ENCODE results near the gene EFCAB9. TPM values are rescaled to one million over a fixed set of nuclear protein-coding genes. Genes with fewer than 3 reads are reported as not detected.

Gene EFCAB9
- total RNA-seq, 2 experiments from 2014 or later, result not detected

- DNase-seq, result no peak
- ChIA-PET CTCF (no interaction called here), POLR2A (no interaction called here)
- Mint-ChIP-seq H3K4me3 (no peak overlapping the region), H3K4me1 (peaks cover 42% of the 10 kb centered on the region), H3K27ac (no peak overlapping the region), H3K27me3 (no peaks in the 10 kb centered on the region), H3K36me3 (ENCODE audit: low read depth) (peaks cover 8% of the 10 kb centered on the region), H3K9me3 (ENCODE audit: low read depth) (peaks cover 2% of the 10 kb centered on the region)
- no peak for ATAC-seq
- intact Hi-C loops (cut with DNase I, micrococcal nuclease), result no loop called here
These were observed 44.4 kb downstream of the EFCAB9 start for GRCh38 chr5:172238334-172238733.

- no peaks in the 10 kb centered on the region for H3K27me3 Mint-ChIP-seq
- H3K27ac Mint-ChIP-seq, result no peak overlapping the region
- ChIA-PET CTCF (no interaction called here), POLR2A (no interaction called here)
- peaks cover 9% of the 10 kb centered on the region for H3K36me3 Mint-ChIP-seq (ENCODE audit: low read depth)
- ATAC-seq (peak; percentile 47), DNase-seq (peak; percentile 48)
- intact Hi-C loops (cut with DNase I, micrococcal nuclease), result no loop called here
- peaks cover 22% of the 10 kb centered on the region for H3K4me1 Mint-ChIP-seq
- H3K4me3 Mint-ChIP-seq, result no peak overlapping the region
- H3K9me3 Mint-ChIP-seq (ENCODE audit: low read depth), result peaks cover 2% of the 10 kb centered on the region
These were observed 49.3 kb downstream of the EFCAB9 start for GRCh38 chr5:172243302-172243701.

- Mint-ChIP-seq H3K4me1 (peaks cover 11% of the 10 kb centered on the region), H3K4me3 (no peak overlapping the region), H3K9me3 (ENCODE audit: low read depth) (peaks cover 3% of the 10 kb centered on the region), H3K27me3 (no peaks in the 10 kb centered on the region), H3K27ac (no peak overlapping the region), H3K36me3 (ENCODE audit: low read depth) (peaks cover 17% of the 10 kb centered on the region)
- ChIA-PET CTCF (no interaction called here), POLR2A (interaction anchor here (0.6 kb wide), 1 partner anchor 21 kb away, joined by 4 read pairs; no protein-coding TSS in a partner anchor)
- ATAC-seq (no peak), DNase-seq (no peak)
- intact Hi-C loops (cut with DNase I, micrococcal nuclease), result no loop called here
These were observed 51.1 kb downstream of the EFCAB9 start for GRCh38 chr5:172245046-172245445.

- Mint-ChIP-seq H3K4me3 (no peak overlapping the region), H3K36me3 (ENCODE audit: low read depth) (peaks cover 23% of the 10 kb centered on the region), H3K27me3 (no peaks in the 10 kb centered on the region), H3K9me3 (ENCODE audit: low read depth) (peaks cover 7% of the 10 kb centered on the region), H3K4me1 (peaks cover 11% of the 10 kb centered on the region), H3K27ac (no peak overlapping the region)
- intact Hi-C loops (cut with DNase I, micrococcal nuclease), result no loop called here
- POLR2A ChIA-PET, result interaction anchor here (0.6 kb wide), 1 partner anchor 21 kb away, joined by 4 read pairs; no protein-coding TSS in a partner anchor
- DNase-seq, result no peak
- ATAC-seq, result no peak
- CTCF ChIA-PET, result no interaction called here
These were observed 51.7 kb downstream of the EFCAB9 start for GRCh38 chr5:172245703-172246125.

GRCh38 chr5:172248637-172249036 lies 54.7 kb downstream of the EFCAB9 start:
- no peak overlapping the region for H3K27ac Mint-ChIP-seq

GRCh38 chr5:172251419-172251818 lies 57.4 kb downstream of the EFCAB9 start:
- H3K4me3 Mint-ChIP-seq, result no peak overlapping the region
- no peak overlapping the region for H3K27ac Mint-ChIP-seq
- intact Hi-C loops (cut with DNase I, micrococcal nuclease), result no loop called here
- DNase-seq, result no peak
- H3K4me1 Mint-ChIP-seq, result peaks cover 3% of the 10 kb centered on the region
- peaks cover 26% of the 10 kb centered on the region for H3K9me3 Mint-ChIP-seq (ENCODE audit: low read depth)
- ATAC-seq, result no peak
- peaks cover 37% of the 10 kb centered on the region for H3K36me3 Mint-ChIP-seq (ENCODE audit: low read depth)
- ChIA-PET CTCF (interaction anchor here (0.6 kb wide), 1 partner anchor 41 kb away, joined by 3 read pairs; no protein-coding TSS in a partner anchor), POLR2A (no interaction called here)
- H3K27me3 Mint-ChIP-seq, result no peaks in the 10 kb centered on the region

More at GRCh38 chr5:172248637-172249036, 54.7 kb downstream of the EFCAB9 start:
- intact Hi-C loops (cut with DNase I, micrococcal nuclease), result no loop called here
- no peaks in the 10 kb centered on the region for H3K27me3 Mint-ChIP-seq
- ChIA-PET POLR2A (no interaction called here), CTCF (no interaction called here)
- no peak overlapping the region for H3K4me3 Mint-ChIP-seq
- peaks cover 21% of the 10 kb centered on the region for H3K9me3 Mint-ChIP-seq (ENCODE audit: low read depth)
- H3K4me1 Mint-ChIP-seq, result peaks cover 9% of the 10 kb centered on the region
- no peak for DNase-seq
- ATAC-seq, result no peak
- peaks cover 26% of the 10 kb centered on the region for H3K36me3 Mint-ChIP-seq (ENCODE audit: low read depth)

GRCh38 chr5:172252501-172252900 lies 58.5 kb downstream of the EFCAB9 start:
- Mint-ChIP-seq H3K4me3 (no peak overlapping the region), H3K27ac (no peak overlapping the region), H3K36me3 (ENCODE audit: low read depth) (peaks cover 37% of the 10 kb centered on the region), H3K9me3 (ENCODE audit: low read depth) (peaks cover 31% of the 10 kb centered on the region), H3K4me1 (no peaks in the 10 kb centered on the region), H3K27me3 (no peaks in the 10 kb centered on the region)
- ChIA-PET POLR2A (no interaction called here), CTCF (no interaction called here)
- ATAC-seq, result no peak
- DNase-seq, result no peak
- intact Hi-C loops (cut with DNase I, micrococcal nuclease), result no loop called here

Other genes with a start within 250 kb of the EFCAB9 start
- gene FBXW11, start 187.5 kb upstream of the EFCAB9 start, total RNA-seq, result 10 to 100 TPM; 33.8 to 39.5 TPM
- 100 to 1,000 TPM in 1 of 2 experiments, 10 to 100 TPM in 1; 83.1 to 144 TPM for gene STK10, start 5.9 kb upstream of the EFCAB9 start, total RNA-seq
- gene UBTD2, start 89.6 kb downstream of the EFCAB9 start, total RNA-seq, result 1 to 10 TPM; 6.0 to 6.1 TPM

Measured in activated CD4-positive, alpha-beta T cell treated with anti-CD3 and anti-CD28 coated beads for 36 hours (primary cell).